ENCODE measurements around the gene MYB.
"Not testable (repeated sequence)": the region's sequence is repeated elsewhere in the genome, so short reads cannot be mapped to it uniquely, and the experiment has no call there.

Gene MYB

GRCh38 chr6:135222623-135223022 lies 41.5 kb downstream of the MYB start:
- DNase-seq (ENCODE audit: low read depth): no peak

- DNase-seq (ENCODE audit: low read depth): no peak
These were observed 43.0 kb downstream of the MYB start for GRCh38 chr6:135224037-135224647.

GRCh38 chr6:135225911-135226310 lies 44.8 kb downstream of the MYB start:
- DNase-seq (ENCODE audit: low read depth): no peak

GRCh38 chr6:135226537-135226936 lies 45.4 kb downstream of the MYB start:
- DNase-seq (ENCODE audit: low read depth): no peak

GRCh38 chr6:135227349-135227748 lies 46.2 kb downstream of the MYB start:
- no peak for DNase-seq (ENCODE audit: low read depth)

GRCh38 chr6:135227758-135228157 lies 46.6 kb downstream of the MYB start:
- DNase-seq (ENCODE audit: low read depth): no peak

GRCh38 chr6:135228486-135228885 lies 47.4 kb downstream of the MYB start:
- DNase-seq (ENCODE audit: low read depth): no peak

- no peak for DNase-seq (ENCODE audit: low read depth)
These were observed 48.9 kb downstream of the MYB start for GRCh38 chr6:135229996-135230395.

GRCh38 chr6:135230711-135231468 lies 49.8 kb downstream of the MYB start:
- DNase-seq (ENCODE audit: low read depth): no peak

- no peak for DNase-seq (ENCODE audit: low read depth)
These were observed 50.3 kb downstream of the MYB start for GRCh38 chr6:135231469-135231844.

- no peak for DNase-seq (ENCODE audit: low read depth)
These were observed 52.8 kb downstream of the MYB start for GRCh38 chr6:135233686-135234491.

GRCh38 chr6:135234492-135234780 lies 53.3 kb downstream of the MYB start:
- DNase-seq (ENCODE audit: low read depth): no peak

GRCh38 chr6:135235716-135236115 lies 54.6 kb downstream of the MYB start:
- DNase-seq (ENCODE audit: low read depth): no peak

- DNase-seq (ENCODE audit: low read depth): no peak
These were observed 55.2 kb downstream of the MYB start for GRCh38 chr6:135236319-135236718.

- DNase-seq (ENCODE audit: low read depth): no peak
These were observed 55.6 kb downstream of the MYB start for GRCh38 chr6:135236732-135237131.

- no peak for DNase-seq (ENCODE audit: low read depth)
These were observed 59.6 kb downstream of the MYB start for GRCh38 chr6:135240711-135241110.

- no peak for DNase-seq (ENCODE audit: low read depth)
These were observed 63.0 kb downstream of the MYB start for GRCh38 chr6:135243871-135244796.

GRCh38 chr6:135244805-135245204 lies 63.7 kb downstream of the MYB start:
- DNase-seq (ENCODE audit: low read depth): no peak

- DNase-seq (ENCODE audit: low read depth): not testable (repeated sequence)
These were observed 65.4 kb downstream of the MYB start for GRCh38 chr6:135246412-135247012.

GRCh38 chr6:135250234-135250633 lies 69.1 kb downstream of the MYB start:
- no peak for DNase-seq (ENCODE audit: low read depth)

- DNase-seq (ENCODE audit: low read depth): no peak
These were observed 69.8 kb downstream of the MYB start for GRCh38 chr6:135250751-135251497.

Data from fibroblast of the conjunctiva (primary cell).